K562 (cell line): Measurements from ENCODE around the gene ASB2. TPM values are rescaled to one million over a fixed set of nuclear protein-coding genes. Genes with fewer than 3 reads are reported as not detected.

ENCODE experiments used
- ATAC-seq: fragments of 200-7000 bp; cut with Tn5 transposase; 3 replicates; pipeline ENCODE4 v1.9.1; 2020; ENCODE audit warnings: moderate library complexity
- BruUV-seq: library from RNA; stranded (reverse); fragments of 400-500 nt; replicated peaks from 2 replicates; lab custom pipeline; 2021; lab: Mats Ljungman, UMichigan
- CTCF ChIA-PET: fragments of 300-600 bp; formaldehyde crosslinking; extraction: SDS; loops from one replicate; lab custom pipeline; 2021; ENCODE audit warnings: low intra/inter-chr PET ratio; lab: Yijun Ruan, JAX
- POLR2A ChIA-PET: fragments of 300-600, 350-650 bp; sonication (Branson Sonifier 250); formaldehyde crosslinking; extraction: SDS; loops from one replicate; lab custom pipeline; 2021; ENCODE audit warnings: antibody characterized with exemption, inconsistent platforms; lab: Yijun Ruan, JAX
- DNase-seq, 4 experiments: peaks; one replicate each; pipeline versions ENCODE4 v3.0.0 to v3.0.0-alpha.2; 2011 to 2018; ENCODE audit warnings: low spot score in 3 of 4, mixed read lengths in 3 of 4; ENCODE audit errors: extremely low read depth in 1 of 4
- FAIRE-seq: peaks from 2 replicates; lab custom pipeline; 2011; peaks lifted over from hg19 to GRCh38; lab: Jason Lieb, UNC
- H2AFZ ChIP-seq: 2 replicates; pipeline ENCODE4 v1.6.0; 2011; ENCODE audit warnings: low read depth, low read length, control low read depth, inconsistent platforms
- H3K27ac ChIP-seq: fragments of 200-600 bp; 3 replicates; pipeline ENCODE4 v1.8.0; 2011; ENCODE audit warnings: low read depth, mild to moderate bottlenecking, control low read depth, inconsistent platforms, low read length, moderate library complexity, mixed read lengths; ENCODE audit errors: extremely low read depth
- H3K27me3 ChIP-seq, 2 experiments: fragments of 300-600 bp in 1 of 2; 2 replicates in 1 of 2; 3 replicates in 1 of 2; pipeline versions ENCODE4 v1.6.0 to v1.8.0; 2011; ENCODE audit warnings: inconsistent platforms in 2 of 2, low read length in 2 of 2, mild to moderate bottlenecking in 1 of 2, mixed read lengths in 1 of 2, moderate library complexity in 1 of 2; ENCODE audit not compliant: control insufficient read depth in 2 of 2, insufficient read depth in 2 of 2
- H3K36me3 ChIP-seq: fragments of 300-600 bp; 3 replicates; pipeline ENCODE4 v1.8.0; 2011; ENCODE audit warnings: mild to moderate bottlenecking, low read length, inconsistent platforms; ENCODE audit not compliant: control insufficient read depth, insufficient read depth
- H3K4me1 ChIP-seq, 2 experiments: fragments of 200-600 bp in 1 of 2; replicated peaks in 1 of 2; 2 replicates in 1 of 2; 3 replicates in 1 of 2; pipeline versions ENCODE4 v1.5.1 to v1.8.0; 2011; ENCODE audit warnings: inconsistent platforms in 2 of 2, low read length in 2 of 2, mild to moderate bottlenecking in 1 of 2, mixed read lengths in 1 of 2, moderate library complexity in 1 of 2; ENCODE audit not compliant: control insufficient read depth in 2 of 2, insufficient read depth in 2 of 2
- H3K4me2 ChIP-seq: 2 replicates; pipeline ENCODE4 v1.6.1; 2011; ENCODE audit warnings: low read length, control low read depth, inconsistent platforms, mixed read lengths; ENCODE audit not compliant: insufficient read depth
- H3K4me3 ChIP-seq: fragments of 200-600 bp; sonication (generic), shearing (Covaris generic); 2 replicates; pipeline ENCODE4 v1.5.1; 2016; ENCODE audit warnings: control low read depth, inconsistent platforms
- H3K79me2 ChIP-seq: fragments of 200-600 bp; 3 replicates; pipeline ENCODE4 v1.8.0; 2011; ENCODE audit warnings: low read length, inconsistent platforms; ENCODE audit not compliant: control insufficient read depth, insufficient read depth
- H3K9ac ChIP-seq, 2 experiments: 2 replicates each; pipeline versions ENCODE4 v1.6.0 to v1.6.1; 2011; ENCODE audit warnings: low read depth in 2 of 2, low read length in 2 of 2, control low read depth in 1 of 2, inconsistent platforms in 1 of 2, mild to moderate bottlenecking in 1 of 2, mixed read lengths in 1 of 2; ENCODE audit not compliant: insufficient read depth in 1 of 2
- H3K9me1 ChIP-seq: one replicate; pipeline ENCODE4 v1.6.0; 2011; ENCODE audit warnings: inconsistent platforms, mild to moderate bottlenecking, low read length, moderate library complexity; ENCODE audit not compliant: control insufficient read depth, insufficient read depth
- H3K9me3 ChIP-seq: replicated peaks from 2 replicates; pipeline ENCODE4 v1.5.1; 2011; ENCODE audit warnings: low read depth, low read length, inconsistent platforms; ENCODE audit not compliant: control insufficient read depth, insufficient read depth
- H4K20me1 ChIP-seq: replicated peaks from 2 replicates; pipeline ENCODE4 v1.6.1; 2011; ENCODE audit warnings: low read length, inconsistent platforms, mixed read lengths; ENCODE audit not compliant: control insufficient read depth, insufficient read depth
- BACH1 ChIP-seq: fragments of 200-800 bp; sonication (Bioruptor generic); IDR thresholded peaks from 2 replicates; pipeline ENCODE4 v1.6.1; 2016; ENCODE audit warnings: missing genetic modification characterization, missing compliant biosample characterization
- ELF4 ChIP-seq: fragments of 450-650 bp; formaldehyde crosslinking; IDR thresholded peaks from 2 replicates; pipeline ENCODE4 v1.4.0; 2022; ENCODE audit warnings: missing genetic modification characterization
- NR1H2 ChIP-seq: sonication (generic); formaldehyde crosslinking; IDR thresholded peaks from 2 replicates; pipeline ENCODE4 v1.4.0; 2020; ENCODE audit warnings: mild to moderate bottlenecking, missing genetic modification reagents
- POLR2AphosphoS2 ChIP-seq: IDR thresholded peaks from 2 replicates; pipeline ENCODE4 v1.6.1; 2012; ENCODE audit warnings: low read length, improper control_type of control experiment
- STAT5A ChIP-seq: IDR thresholded peaks from 2 replicates; pipeline ENCODE4 v1.6.1; 2012; ENCODE audit warnings: low read length, inconsistent platforms, borderline replicate concordance
- in situ Hi-C: fragments of 300-500 bp; cut with MboI; formaldehyde crosslinking; loops from 4 replicates; pipeline ENCODE4 v1.15.0; 2018; ENCODE audit warnings: inconsistent platforms, mixed read lengths
- intact Hi-C: fragments of 100-400 bp; cut with micrococcal nuclease; formaldehyde crosslinking; loops from 2 replicates; pipeline ENCODE4 v1.14.2; 2022
- polyA plus RNA-seq, 8 experiments: library from polyadenylated mRNA; depleted of rRNA in 4 of 8; stranded (reverse) in 5 of 8; unstranded in 3 of 8; fragments of >200 nt; fragmentation: Nextera tagmentation in 2 of 8; fragmentation: Illumina TruSeq in 1 of 8; extraction: Ambion mirVana in 2 of 8; extraction: Trizol in 1 of 8; gene quantifications; 2 replicates each; pipeline versions ENCODE4 v1.2.1 to v1.2.3, GENCODE V29; 2011 to 2014; ENCODE audit warnings: inconsistent platforms in 1 of 8, missing spikeins in 1 of 8
- total RNA-seq, 7 experiments: library from RNA; depleted of rRNA in 6 of 7; stranded (reverse); fragments of >200 nt in 6 of 7; fragmentation: Illumina TruSeq in 2 of 7; extraction: Trizol in 2 of 7; gene quantifications; 2 replicates each; pipeline versions ENCODE4 v1.2.1 to v1.2.3, GENCODE V29; 2011 to 2021; ENCODE audit warnings: low replicate concordance in 1 of 7
- TF ChIP-seq, protein P1 (sequence below): IDR thresholded peaks from 3 replicates; pipeline ENCODE4 v1.6.1; 2011; ENCODE audit warnings: borderline replicate concordance, mild to moderate bottlenecking, moderate library complexity; ENCODE audit not compliant: insufficient read length; ENCODE audit errors: extremely low read depth

Gene ASB2
- total and polyA plus RNA-seq, 9 of the 15 experiments (the other 6 are each of a cell fraction or from before 2014, with no cell fraction given) = not detected

DNA sequence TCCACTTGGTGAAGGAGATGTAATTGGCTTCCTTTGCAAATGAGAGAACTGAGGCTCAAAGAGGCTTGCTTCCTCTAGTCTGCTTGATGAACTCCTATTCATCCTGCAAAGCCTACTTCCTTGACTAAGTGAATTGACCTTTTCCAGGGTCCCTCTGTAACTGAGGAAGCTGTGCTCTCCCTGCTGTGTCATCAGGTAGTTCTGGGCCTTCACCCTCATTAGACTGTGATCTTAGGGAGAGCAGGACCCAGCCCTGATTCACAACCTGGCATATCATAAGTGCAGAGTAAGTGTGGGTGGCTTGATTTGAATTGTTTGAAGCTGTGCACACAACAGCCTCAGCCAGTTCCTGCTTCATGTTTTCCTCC lies 16.3 kb downstream of the ASB2 start:
- Histone ChIP-seq H4K20me1 (no peaks in the 10 kb centered on the region), H3K36me3 (no peaks in the 10 kb centered on the region), H2AFZ (no peak overlapping the region), H3K9me1 (no peaks in the 10 kb centered on the region), H3K4me2 (no peak overlapping the region), H3K27me3 (peaks cover 2 to 12% of the 10 kb centered on the region in 2 experiments; a peak in 2 of 5 replicates), H3K4me1 (peaks cover 0 to 8% of the 10 kb centered on the region in 2 experiments; a peak in 1 of 5 replicates), H3K79me2 (no peaks in the 10 kb centered on the region), H3K9ac (no peak overlapping the region), H3K27ac (no peak overlapping the region), H3K4me3 (no peak overlapping the region), H3K9me3 (no peaks in the 10 kb centered on the region)
- TF ChIP-seq BACH1 (no peak), POLR2AphosphoS2 (no peak), ELF4 (no peak), STAT5A (no peak), NR1H2 (CRISPR knock-in tag) (no peak)
- TF ChIP-seq, protein P1, sequence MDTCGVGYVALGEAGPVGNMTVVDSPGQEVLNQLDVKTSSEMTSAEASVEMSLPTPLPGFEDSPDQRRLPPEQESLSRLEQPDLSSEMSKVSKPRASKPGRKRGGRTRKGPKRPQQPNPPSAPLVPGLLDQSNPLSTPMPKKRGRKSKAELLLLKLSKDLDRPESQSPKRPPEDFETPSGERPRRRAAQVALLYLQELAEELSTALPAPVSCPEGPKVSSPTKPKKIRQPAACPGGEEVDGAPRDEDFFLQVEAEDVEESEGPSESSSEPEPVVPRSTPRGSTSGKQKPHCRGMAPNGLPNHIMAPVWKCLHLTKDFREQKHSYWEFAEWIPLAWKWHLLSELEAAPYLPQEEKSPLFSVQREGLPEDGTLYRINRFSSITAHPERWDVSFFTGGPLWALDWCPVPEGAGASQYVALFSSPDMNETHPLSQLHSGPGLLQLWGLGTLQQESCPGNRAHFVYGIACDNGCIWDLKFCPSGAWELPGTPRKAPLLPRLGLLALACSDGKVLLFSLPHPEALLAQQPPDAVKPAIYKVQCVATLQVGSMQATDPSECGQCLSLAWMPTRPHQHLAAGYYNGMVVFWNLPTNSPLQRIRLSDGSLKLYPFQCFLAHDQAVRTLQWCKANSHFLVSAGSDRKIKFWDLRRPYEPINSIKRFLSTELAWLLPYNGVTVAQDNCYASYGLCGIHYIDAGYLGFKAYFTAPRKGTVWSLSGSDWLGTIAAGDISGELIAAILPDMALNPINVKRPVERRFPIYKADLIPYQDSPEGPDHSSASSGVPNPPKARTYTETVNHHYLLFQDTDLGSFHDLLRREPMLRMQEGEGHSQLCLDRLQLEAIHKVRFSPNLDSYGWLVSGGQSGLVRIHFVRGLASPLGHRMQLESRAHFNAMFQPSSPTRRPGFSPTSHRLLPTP = no peak
- FAIRE-seq (no peak), ATAC-seq (no peak), DNase-seq (no peak)
- CTCF ChIA-PET = no interaction called here
- intact Hi-C loops = no loop called here
- POLR2A ChIA-PET = no interaction called here
- no TSS peak for BruUV-seq
- in situ Hi-C loops = no loop called here
